Progenitor cell of endocrine pancreas (in vitro differentiated cells): ENCODE measurements around the gene CACNB4. TPM values are rescaled to one million over a fixed set of nuclear protein-coding genes. Genes with fewer than 3 reads are reported as not detected.
"Not testable (repeated sequence)": the region's sequence is repeated elsewhere in the genome, so short reads cannot be mapped to it uniquely, and the experiment has no call there.

ENCODE experiments used
- DNase-seq: peaks from one replicate; pipeline ENCODE4 v3.0.0; 2021; ENCODE audit warnings: low spot score; ENCODE audit not compliant: unreplicated experiment
- H3K27ac Mint-ChIP-seq: 2 replicates; pipeline ENCODE4 v1.8.0; 2021; ENCODE audit warnings: mild to moderate bottlenecking, moderate library complexity, mixed read lengths
- H3K27me3 Mint-ChIP-seq: 2 replicates; pipeline ENCODE4 v1.8.0; 2021; ENCODE audit warnings: mixed read lengths
- H3K36me3 Mint-ChIP-seq: 2 replicates; pipeline ENCODE4 v1.8.0; 2022; ENCODE audit warnings: mixed read lengths; ENCODE audit not compliant: insufficient read depth
- H3K4me1 Mint-ChIP-seq: 2 replicates; pipeline ENCODE4 v1.8.0; 2021; ENCODE audit warnings: low read depth, mixed read lengths
- H3K4me3 Mint-ChIP-seq: 2 replicates; pipeline ENCODE4 v1.8.0; 2021; ENCODE audit warnings: low read depth, mild to moderate bottlenecking, moderate library complexity, mixed read lengths
- H3K9me3 Mint-ChIP-seq: 2 replicates; pipeline ENCODE4 v1.8.0; 2021; ENCODE audit warnings: low read depth, mixed read lengths
- total RNA-seq: library from RNA; stranded (reverse); gene quantifications from 2 replicates; pipeline ENCODE4 v1.2.1, GENCODE V29; 2021
- TF ChIP-seq, protein P1 (sequence below): fragments of 200-600 bp; sonication (generic); IDR thresholded peaks from one replicate; pipeline ENCODE4 v1.5.0; 2021; ENCODE audit warnings: antibody characterized with exemption, mild to moderate bottlenecking; ENCODE audit not compliant: unreplicated experiment

Gene CACNB4
- total RNA-seq, 1 donor from 2014 or later: 2.5 TPM

DNA sequence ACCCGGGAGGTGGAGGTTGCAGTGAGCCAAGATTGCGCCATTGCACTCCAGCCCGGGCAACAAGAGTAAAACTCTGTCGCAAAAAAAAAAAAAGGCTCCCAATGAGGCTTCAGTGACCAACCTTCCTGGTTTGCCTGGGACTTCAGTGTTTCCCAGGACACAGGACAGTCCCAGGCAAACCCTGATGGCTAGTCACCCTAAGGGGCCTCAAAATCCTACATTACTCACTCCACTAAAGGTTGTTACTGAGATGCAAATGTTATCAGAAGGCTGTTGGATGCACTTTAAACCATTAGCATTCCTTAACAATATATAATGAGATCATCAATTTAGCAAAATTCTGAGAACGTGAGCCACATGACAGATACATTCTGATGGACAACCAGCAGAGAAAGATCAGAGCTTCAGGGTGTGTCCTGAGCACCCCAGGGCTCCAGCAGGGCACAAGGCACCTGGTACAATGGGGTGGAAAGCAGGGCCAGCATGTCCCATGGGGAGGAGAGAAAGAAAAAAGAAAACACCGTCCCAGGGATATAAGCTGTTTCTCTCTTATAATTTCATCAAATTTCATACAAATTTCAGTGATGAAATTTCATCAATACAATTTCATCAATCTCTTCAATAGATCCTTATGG is 152.5 kb downstream of the CACNB4 start:
- Mint-ChIP-seq H3K4me1 (peaks cover 2% of the 10 kb centered on the region), H3K36me3 (peaks cover 3% of the 10 kb centered on the region)

DNA sequence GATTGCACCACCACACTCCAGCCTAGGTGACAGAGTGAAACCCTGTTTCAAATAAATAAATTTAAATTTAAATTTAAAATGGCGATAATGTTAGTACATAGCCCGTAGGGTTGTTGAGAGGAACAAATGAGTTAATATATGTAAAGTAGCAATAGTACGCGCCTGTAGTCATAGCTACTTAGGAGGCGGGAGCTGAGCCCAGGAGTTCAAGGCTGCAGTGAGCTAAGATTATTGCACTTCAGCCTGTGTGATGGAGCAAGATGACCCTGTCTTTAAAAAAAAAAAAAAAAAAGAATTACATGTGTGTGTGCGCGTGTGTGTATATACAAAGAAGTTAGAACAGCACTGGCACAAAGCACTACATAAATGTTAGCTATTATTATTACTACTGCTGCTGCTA is 153.2 kb downstream of the CACNB4 start:
- TF ChIP-seq, protein P1, sequence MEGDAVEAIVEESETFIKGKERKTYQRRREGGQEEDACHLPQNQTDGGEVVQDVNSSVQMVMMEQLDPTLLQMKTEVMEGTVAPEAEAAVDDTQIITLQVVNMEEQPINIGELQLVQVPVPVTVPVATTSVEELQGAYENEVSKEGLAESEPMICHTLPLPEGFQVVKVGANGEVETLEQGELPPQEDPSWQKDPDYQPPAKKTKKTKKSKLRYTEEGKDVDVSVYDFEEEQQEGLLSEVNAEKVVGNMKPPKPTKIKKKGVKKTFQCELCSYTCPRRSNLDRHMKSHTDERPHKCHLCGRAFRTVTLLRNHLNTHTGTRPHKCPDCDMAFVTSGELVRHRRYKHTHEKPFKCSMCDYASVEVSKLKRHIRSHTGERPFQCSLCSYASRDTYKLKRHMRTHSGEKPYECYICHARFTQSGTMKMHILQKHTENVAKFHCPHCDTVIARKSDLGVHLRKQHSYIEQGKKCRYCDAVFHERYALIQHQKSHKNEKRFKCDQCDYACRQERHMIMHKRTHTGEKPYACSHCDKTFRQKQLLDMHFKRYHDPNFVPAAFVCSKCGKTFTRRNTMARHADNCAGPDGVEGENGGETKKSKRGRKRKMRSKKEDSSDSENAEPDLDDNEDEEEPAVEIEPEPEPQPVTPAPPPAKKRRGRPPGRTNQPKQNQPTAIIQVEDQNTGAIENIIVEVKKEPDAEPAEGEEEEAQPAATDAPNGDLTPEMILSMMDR: no peak
- Mint-ChIP-seq H3K4me1 (peaks cover 2% of the 10 kb centered on the region), H3K27ac (no peak overlapping the region), H3K9me3 (peaks cover 15% of the 10 kb centered on the region), H3K27me3 (no peaks in the 10 kb centered on the region), H3K4me3 (no peak overlapping the region), H3K36me3 (peaks cover 3% of the 10 kb centered on the region)
- DNase-seq: no peak

More for the DNA sequence above, 152.5 kb downstream of the CACNB4 start:
- Mint-ChIP-seq H3K27me3 (no peaks in the 10 kb centered on the region), H3K4me3 (no peak overlapping the region), H3K27ac (no peak overlapping the region), H3K9me3 (peaks cover 15% of the 10 kb centered on the region)
- TF ChIP-seq, protein P1: no peak
- no peak for DNase-seq

DNA sequence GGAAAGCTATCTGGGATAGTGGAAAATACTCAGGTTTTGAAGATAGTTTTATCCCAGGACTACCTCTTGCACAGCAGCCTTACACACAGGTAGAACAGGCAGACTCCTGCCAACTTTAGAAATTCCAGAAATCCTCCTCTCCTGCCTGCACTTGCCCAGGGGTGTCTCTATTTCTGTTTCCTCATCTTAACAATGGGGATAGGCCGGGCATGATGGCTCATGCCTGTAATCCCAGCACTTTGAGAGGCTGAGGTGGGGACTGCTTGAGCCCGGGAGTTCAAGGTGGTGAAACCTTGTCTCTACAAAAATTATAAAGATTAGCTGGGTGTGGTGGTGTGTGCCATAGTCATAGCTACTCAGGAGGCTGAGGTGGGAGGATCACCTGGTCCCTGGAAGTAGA is 153.7 kb downstream of the CACNB4 start:
- TF ChIP-seq, protein P1: no peak
- Mint-ChIP-seq H3K27ac (no peak overlapping the region), H3K36me3 (peaks cover 3% of the 10 kb centered on the region), H3K27me3 (no peaks in the 10 kb centered on the region), H3K9me3 (peaks cover 15% of the 10 kb centered on the region), H3K4me3 (no peak overlapping the region), H3K4me1 (peaks cover 2% of the 10 kb centered on the region)
- no peak for DNase-seq

DNA sequence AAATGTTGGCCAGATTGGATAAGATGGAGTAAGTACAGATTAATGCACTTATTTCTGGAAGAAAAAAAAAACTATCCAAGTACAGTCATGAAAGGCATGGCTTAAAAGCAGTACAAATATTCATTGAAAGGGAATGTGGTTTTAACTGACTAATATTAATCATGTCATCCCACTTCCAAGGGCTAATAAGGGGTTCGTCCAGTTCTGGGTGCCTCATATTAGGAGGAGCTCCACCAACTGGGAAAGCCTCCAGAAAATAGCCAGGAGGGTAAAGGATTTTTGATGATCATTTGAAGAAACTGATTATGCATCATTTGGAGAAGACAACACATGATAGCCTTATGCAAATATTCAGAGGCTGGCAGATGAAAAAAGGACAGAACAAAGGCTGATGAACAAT is 155.4 kb downstream of the CACNB4 start:
- Mint-ChIP-seq H3K4me1 (peaks cover 2% of the 10 kb centered on the region), H3K36me3 (peaks cover 3% of the 10 kb centered on the region), H3K27ac (no peak overlapping the region), H3K9me3 (peaks cover 15% of the 10 kb centered on the region), H3K4me3 (no peak overlapping the region), H3K27me3 (no peaks in the 10 kb centered on the region)
- no peak for DNase-seq
- TF ChIP-seq, protein P1: no peak

DNA sequence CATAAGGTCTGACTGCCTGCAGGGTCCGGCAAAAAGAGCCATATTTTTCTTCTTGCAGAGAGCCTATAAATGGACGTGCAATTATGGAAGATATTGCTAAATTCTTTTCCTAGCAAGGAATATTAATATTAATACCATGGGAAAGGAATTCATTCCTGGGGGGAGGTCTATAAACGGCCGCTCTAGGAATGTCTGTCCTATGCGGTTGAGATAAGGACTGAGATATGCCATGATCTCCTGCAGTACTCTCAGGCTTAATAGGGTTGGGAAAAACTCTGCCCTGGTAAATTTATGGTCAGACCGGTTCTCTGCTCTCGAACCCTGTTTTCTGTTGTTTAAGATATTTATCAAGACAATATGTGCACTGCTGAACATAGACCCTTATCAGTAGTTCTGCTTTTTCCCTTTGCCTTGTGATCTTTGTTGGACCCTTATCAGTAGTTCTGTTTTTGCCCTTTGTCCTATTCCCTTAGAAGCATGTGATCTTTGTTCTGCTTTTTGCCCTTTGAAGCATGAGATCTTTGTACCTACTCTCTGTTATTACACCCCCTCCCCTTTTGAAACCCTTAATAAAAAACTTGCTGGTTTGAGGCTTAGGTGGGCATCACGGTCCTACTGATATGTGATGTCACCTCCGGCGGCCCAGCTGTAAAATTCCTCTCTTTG is 156.2 kb downstream of the CACNB4 start:
- H3K36me3 Mint-ChIP-seq, H3K27ac Mint-ChIP-seq, H3K27me3 Mint-ChIP-seq, DNase-seq, H3K4me1 Mint-ChIP-seq, H3K4me3 Mint-ChIP-seq: not testable (repeated sequence)
- H3K9me3 Mint-ChIP-seq: peaks cover 15% of the 10 kb centered on the region

DNA sequence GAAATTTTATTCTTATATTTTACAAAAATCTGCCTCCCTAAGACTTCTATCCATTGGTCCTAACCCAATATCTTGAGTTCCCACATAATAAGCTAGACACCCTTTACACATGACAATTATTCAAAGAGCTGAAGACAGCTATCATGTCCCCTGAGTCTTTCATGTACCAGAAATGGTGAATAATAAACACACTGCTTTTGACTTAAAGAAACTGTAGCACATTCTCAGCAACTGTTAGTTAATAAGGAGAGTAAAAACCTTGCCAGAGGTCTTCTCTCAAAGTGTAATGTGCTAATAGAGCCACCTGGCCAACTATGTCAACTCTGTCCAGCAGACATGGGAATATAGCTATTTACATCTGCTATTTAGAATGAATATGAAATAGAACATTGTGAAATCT is 160.9 kb downstream of the CACNB4 start:
- no peak overlapping the region for H3K4me3 Mint-ChIP-seq
- peaks cover 3% of the 10 kb centered on the region for H3K36me3 Mint-ChIP-seq
- H3K9me3 Mint-ChIP-seq: peaks cover 12% of the 10 kb centered on the region
- TF ChIP-seq, protein P1: no peak
- DNase-seq: no peak
- no peaks in the 10 kb centered on the region for H3K27me3 Mint-ChIP-seq
- no peaks in the 10 kb centered on the region for H3K4me1 Mint-ChIP-seq
- no peak overlapping the region for H3K27ac Mint-ChIP-seq
